Body of pancreas (tissue), 4 donors: ENCODE measurements around the gene HSFX3.
"Not testable (repeated sequence)": the region's sequence is repeated elsewhere in the genome, so short reads cannot be mapped to it uniquely, and the experiment has no call there.

Source experiments
- POLR2A ChIP-seq, 3 donors: fragments of 450-650 bp; IDR thresholded peaks; one replicate each; pipeline ENCODE4 v1.6.1; 2016; ENCODE audit warnings: antibody characterized with exemption in 3 of 3, mild to moderate bottlenecking in 2 of 3
- TF ChIP-seq, protein P1 (sequence below), 7 experiments: fragments of 450-650 bp in 4 of 7; fragments of 200-600 bp in 3 of 7; sonication (generic) in 3 of 7; IDR thresholded peaks; one replicate each; pipeline ENCODE4 v1.5.1; 2016 to 2019; ENCODE audit warnings: antibody characterized with exemption in 7 of 7

DNA sequence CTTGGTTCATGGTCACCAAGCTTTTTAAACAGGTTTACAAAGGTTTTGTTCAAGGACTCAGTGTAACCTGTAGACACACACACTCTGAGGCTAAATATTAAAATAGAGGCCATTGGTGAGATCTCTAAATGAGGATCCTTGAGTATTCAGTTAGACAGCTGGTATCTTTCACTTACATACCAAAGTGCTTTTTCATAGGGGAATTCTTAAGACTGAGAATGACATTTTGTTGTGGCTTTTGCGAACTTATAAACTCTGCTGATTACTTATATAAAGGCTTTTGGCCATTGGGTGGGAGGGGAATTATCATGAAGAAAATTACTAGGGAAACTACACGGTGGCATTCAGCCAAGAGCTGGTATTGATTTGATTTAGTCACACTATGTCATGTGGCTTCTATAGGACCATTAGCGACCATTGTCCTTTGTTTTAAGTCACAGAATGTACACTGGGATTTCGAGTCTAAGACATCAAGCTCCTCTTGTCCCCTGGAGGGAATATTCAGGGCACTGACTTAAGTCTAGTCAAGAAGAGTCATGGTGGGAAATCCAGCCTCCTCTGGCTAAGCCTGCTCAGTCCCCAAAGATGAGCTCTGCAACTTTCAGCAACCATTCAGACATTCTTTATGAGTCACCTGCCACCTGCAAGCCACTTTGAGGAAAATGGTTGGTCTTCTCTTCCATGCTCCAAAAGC, 1.7 kb upstream of the HSFX3 start:
- TF ChIP-seq POLR2A (IDR thresholded peaks at IDR 0.05): not testable (repeated sequence)
- TF ChIP-seq, protein P1, sequence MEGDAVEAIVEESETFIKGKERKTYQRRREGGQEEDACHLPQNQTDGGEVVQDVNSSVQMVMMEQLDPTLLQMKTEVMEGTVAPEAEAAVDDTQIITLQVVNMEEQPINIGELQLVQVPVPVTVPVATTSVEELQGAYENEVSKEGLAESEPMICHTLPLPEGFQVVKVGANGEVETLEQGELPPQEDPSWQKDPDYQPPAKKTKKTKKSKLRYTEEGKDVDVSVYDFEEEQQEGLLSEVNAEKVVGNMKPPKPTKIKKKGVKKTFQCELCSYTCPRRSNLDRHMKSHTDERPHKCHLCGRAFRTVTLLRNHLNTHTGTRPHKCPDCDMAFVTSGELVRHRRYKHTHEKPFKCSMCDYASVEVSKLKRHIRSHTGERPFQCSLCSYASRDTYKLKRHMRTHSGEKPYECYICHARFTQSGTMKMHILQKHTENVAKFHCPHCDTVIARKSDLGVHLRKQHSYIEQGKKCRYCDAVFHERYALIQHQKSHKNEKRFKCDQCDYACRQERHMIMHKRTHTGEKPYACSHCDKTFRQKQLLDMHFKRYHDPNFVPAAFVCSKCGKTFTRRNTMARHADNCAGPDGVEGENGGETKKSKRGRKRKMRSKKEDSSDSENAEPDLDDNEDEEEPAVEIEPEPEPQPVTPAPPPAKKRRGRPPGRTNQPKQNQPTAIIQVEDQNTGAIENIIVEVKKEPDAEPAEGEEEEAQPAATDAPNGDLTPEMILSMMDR (IDR thresholded peaks at IDR 0.05): not testable (repeated sequence)
